Neural crest cell (in vitro differentiated cells): Measurements from ENCODE around the gene HOXA4. TPM values are rescaled to one million over a fixed set of nuclear protein-coding genes. Genes with fewer than 3 reads are reported as not detected.

Source experiments
- DNase-seq: peaks from one replicate; pipeline ENCODE4 v3.0.0; 2021; ENCODE audit warnings: low read depth, mixed read lengths, low spot score
- H3K27ac Mint-ChIP-seq: one replicate; pipeline ENCODE4 v1.8.0; 2021; ENCODE audit warnings: mild to moderate bottlenecking, mixed read lengths; ENCODE audit not compliant: unreplicated experiment
- H3K27me3 Mint-ChIP-seq: 2 replicates; pipeline ENCODE4 v1.8.0; 2021; ENCODE audit warnings: low read depth, mild to moderate bottlenecking, mixed read lengths
- H3K36me3 Mint-ChIP-seq: 2 replicates; pipeline ENCODE4 v1.8.0; 2021; ENCODE audit warnings: low read depth, mild to moderate bottlenecking, mixed read lengths
- H3K4me1 Mint-ChIP-seq: 2 replicates; pipeline ENCODE4 v1.8.0; 2021; ENCODE audit warnings: mixed read lengths
- H3K4me3 Mint-ChIP-seq: one replicate; pipeline ENCODE4 v1.8.0; 2021; ENCODE audit warnings: mild to moderate bottlenecking, mixed read lengths
- H3K9me3 Mint-ChIP-seq: 2 replicates; pipeline ENCODE4 v1.8.0; 2021; ENCODE audit warnings: mixed read lengths
- microRNA-seq: library from miRNA; unstranded; fragments of <30 nt; microRNA quantifications from one replicate; pipeline ENCODE4, GENCODE V29; 2020
- total RNA-seq: library from RNA; stranded (reverse); gene quantifications from 2 replicates; pipeline ENCODE4 v1.2.1, GENCODE V29; 2021
- TF ChIP-seq, protein P1 (sequence below): fragments of 200-600 bp; sonication (generic); conservative IDR thresholded peaks from 2 replicates; pipeline ENCODE4 v1.5.0; 2021; ENCODE audit warnings: antibody characterized with exemption, mild to moderate bottlenecking

The HOXA4 gene
- total RNA-seq, 1 donor from 2014 or later = 0.68 TPM

- TF ChIP-seq, protein P1, sequence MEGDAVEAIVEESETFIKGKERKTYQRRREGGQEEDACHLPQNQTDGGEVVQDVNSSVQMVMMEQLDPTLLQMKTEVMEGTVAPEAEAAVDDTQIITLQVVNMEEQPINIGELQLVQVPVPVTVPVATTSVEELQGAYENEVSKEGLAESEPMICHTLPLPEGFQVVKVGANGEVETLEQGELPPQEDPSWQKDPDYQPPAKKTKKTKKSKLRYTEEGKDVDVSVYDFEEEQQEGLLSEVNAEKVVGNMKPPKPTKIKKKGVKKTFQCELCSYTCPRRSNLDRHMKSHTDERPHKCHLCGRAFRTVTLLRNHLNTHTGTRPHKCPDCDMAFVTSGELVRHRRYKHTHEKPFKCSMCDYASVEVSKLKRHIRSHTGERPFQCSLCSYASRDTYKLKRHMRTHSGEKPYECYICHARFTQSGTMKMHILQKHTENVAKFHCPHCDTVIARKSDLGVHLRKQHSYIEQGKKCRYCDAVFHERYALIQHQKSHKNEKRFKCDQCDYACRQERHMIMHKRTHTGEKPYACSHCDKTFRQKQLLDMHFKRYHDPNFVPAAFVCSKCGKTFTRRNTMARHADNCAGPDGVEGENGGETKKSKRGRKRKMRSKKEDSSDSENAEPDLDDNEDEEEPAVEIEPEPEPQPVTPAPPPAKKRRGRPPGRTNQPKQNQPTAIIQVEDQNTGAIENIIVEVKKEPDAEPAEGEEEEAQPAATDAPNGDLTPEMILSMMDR = no peak
- H3K27me3 Mint-ChIP-seq = no peaks in the 10 kb centered on the region
- H3K9me3 Mint-ChIP-seq = peaks cover 5% of the 10 kb centered on the region
- no peak overlapping the region for H3K4me3 Mint-ChIP-seq
- DNase-seq = no peak
- H3K4me1 Mint-ChIP-seq = peaks cover 4% of the 10 kb centered on the region
- H3K36me3 Mint-ChIP-seq = no peaks in the 10 kb centered on the region
- no peak overlapping the region for H3K27ac Mint-ChIP-seq
These were observed 51.2 kb downstream of the HOXA4 start for GRCh38 chr7:27079234-27079975.

GRCh38 chr7:27078616-27079233, 51.8 kb downstream of the HOXA4 start:
- Mint-ChIP-seq H3K27ac (no peak overlapping the region), H3K9me3 (peaks cover 5% of the 10 kb centered on the region), H3K27me3 (no peaks in the 10 kb centered on the region), H3K4me3 (no peak overlapping the region), H3K4me1 (peaks cover 4% of the 10 kb centered on the region), H3K36me3 (no peaks in the 10 kb centered on the region)
- TF ChIP-seq, protein P1 = no peak
- no peak for DNase-seq

Small RNA genes lying within 50 kb of the gene (microRNA-seq; reads per million reads assigned to microRNA genes)
- 2,297 reads per million, percentile 87 among the genes with 10 or more reads in this experiment for gene MIR196B

Other genes starting within 250 kb of the HOXA4 start
- gene HOXA1, start 34.8 kb downstream of the HOXA4 start, total RNA-seq = 3.5 and 3.6 TPM in 2 replicates
- gene HOXA2, start 28.1 kb downstream of the HOXA4 start, total RNA-seq = 41.2 and 41.6 TPM in 2 replicates
- 3.2 and 4.3 TPM in 2 replicates for gene HOXA5, start 12.9 kb upstream of the HOXA4 start, total RNA-seq
- 1.6 and 2.0 TPM in 2 replicates for gene HOXA6, start 17.0 kb upstream of the HOXA4 start, total RNA-seq
- 10.6 and 11.3 TPM in 2 replicates for gene HOXA3, start 21.8 kb upstream of the HOXA4 start, total RNA-seq
- gene HOXA7, start 25.9 kb upstream of the HOXA4 start, total RNA-seq = 7.1 and 8.8 TPM in 2 replicates
- 9.0 and 10.0 TPM in 2 replicates for gene HOXA9, start 34.8 kb upstream of the HOXA4 start, total RNA-seq
- 0.35 TPM in 1 of 2 replicates, not detected in the other for gene HOXA10, start 43.6 kb upstream of the HOXA4 start, total RNA-seq
- gene HOXA11, start 54.5 kb upstream of the HOXA4 start, total RNA-seq = not detected in 2 replicates
- gene HOXA13, start 69.3 kb upstream of the HOXA4 start, total RNA-seq = not detected in 2 replicates
- gene EVX1, start 112.0 kb upstream of the HOXA4 start, total RNA-seq = 0.79 and 0.80 TPM in 2 replicates